GM12801 (cell line): Measurements from ENCODE around the gene C10orf95.

Experiments used
- CTCF ChIP-seq: IDR thresholded peaks from one replicate; pipeline ENCODE4 v1.5.1; 2011; ENCODE audit warnings: control low read depth; ENCODE audit not compliant: insufficient read length; ENCODE audit errors: extremely low read depth

C10orf95 gene

GRCh38 chr10:102450374-102451104, 804 bp downstream of the C10orf95 start:
- TF ChIP-seq CTCF, result no peak

GRCh38 chr10:102450124-102450373, 1.3 kb downstream of the C10orf95 start:
- no peak for TF ChIP-seq CTCF

GRCh38 chr10:102449321-102450123, 1.8 kb downstream of the C10orf95 start:
- no peak for TF ChIP-seq CTCF

- TF ChIP-seq CTCF, result no peak
Measured at GRCh38 chr10:102444851-102445250, 6.5 kb downstream of the C10orf95 start.

GRCh38 chr10:102438374-102438773, 13.0 kb downstream of the C10orf95 start:
- TF ChIP-seq CTCF, result no peak

- no peak for TF ChIP-seq CTCF
Measured at GRCh38 chr10:102437515-102437914, 13.8 kb downstream of the C10orf95 start.

GRCh38 chr10:102436312-102436711, 15.0 kb downstream of the C10orf95 start:
- no peak for TF ChIP-seq CTCF
